Inflammatory macrophage treated with lipopolysaccharide for 4 hours (primary cell): ENCODE measurements around the gene DDX27.

Source experiments
- DNase-seq: peaks from one replicate; pipeline ENCODE4 v3.0.0-alpha.2; 2020

The DDX27 gene

DNA sequence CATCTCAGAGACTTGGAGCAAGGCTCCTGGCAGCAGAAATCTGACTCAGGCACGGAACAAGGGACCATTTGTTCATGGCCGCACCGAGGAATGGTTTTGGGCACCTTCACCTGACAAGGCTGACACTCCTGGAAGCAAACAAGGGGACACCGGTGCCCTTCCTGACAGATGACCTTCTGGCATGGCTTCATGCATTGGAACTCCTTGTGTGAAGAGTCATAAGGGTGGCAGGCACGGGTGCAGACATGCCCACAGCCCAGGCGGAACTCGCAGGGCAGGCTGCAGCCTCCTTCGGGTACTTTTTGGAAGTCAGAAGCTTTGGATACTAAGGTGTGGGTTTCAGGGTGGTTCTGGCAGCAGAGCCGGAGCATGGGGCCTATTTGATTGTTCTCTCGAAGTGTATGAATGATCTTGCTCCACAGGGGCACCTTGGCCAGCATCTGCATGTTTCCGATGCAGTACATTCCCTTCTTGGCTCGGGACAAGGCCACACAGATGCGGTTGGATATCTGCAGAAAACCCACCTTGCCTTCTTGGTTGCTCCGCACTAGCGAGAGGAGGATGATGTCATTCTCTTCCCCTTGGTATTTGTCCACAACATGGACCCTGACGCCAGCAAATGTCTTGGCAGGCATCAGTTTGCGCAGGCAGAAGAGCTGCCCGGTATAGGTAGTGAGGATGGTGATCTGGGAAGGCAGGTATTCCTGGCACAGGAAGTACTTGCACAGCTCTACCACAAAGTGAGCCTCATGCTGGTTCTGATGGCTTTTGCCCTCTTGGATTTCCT lies 29.9 kb downstream of the DDX27 start:
- no peak for DNase-seq

DNA sequence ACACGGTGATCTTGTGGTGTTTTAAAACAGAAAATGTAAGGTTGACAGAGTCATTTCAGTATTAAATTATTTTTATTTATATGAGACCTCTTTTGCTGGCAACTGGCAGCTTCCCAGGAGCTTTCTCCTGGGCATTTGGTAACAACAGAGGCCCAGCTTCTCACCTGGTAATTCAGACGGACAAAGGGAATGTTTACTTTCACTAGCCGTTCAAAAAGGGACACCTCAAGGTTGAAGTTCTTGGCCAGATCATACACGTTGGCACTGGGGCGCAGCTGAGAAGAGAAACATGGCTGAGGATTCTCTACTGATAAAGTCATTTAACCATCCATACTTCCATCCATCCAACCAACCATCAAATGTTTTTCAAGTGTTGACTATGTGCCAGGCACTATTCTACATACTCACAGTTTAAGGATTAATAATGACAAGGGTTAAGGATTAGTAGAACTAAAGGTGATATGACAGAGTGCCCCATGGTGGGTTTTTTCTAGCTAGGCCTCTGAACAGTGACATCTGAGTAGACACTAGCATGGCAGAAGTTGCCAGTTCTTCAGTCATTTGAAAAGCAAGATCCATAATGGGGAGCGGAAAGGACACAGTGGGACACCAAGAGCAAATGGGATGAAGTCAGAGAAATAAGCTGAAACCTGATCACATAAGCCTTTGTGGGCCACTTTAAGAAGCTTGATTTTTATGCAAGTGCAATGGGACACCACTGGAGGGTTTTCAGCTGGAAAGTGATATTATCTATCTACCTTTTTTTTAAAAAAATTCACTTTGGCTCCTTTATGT lies 33.5 kb downstream of the DDX27 start:
- no peak for DNase-seq

DNA sequence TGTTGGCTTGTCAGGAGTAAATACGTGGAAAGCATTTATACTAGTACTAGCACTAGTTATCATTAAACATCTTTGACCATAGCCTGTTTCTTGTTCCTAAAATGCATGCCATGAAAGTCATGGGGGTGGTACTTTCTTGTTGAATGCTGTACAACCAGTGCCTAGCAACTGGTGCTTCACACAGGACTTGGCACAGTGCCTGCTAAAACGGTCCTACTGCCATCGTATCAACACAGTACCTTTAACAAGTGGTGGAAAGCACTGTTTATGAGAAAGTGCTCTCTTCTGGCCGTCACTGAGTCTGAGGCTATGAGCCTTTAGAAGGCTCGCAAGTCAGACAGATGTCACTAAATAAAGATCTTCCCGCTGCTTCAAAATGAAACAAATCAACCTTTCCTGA lies 37.0 kb downstream of the DDX27 start:
- no peak for DNase-seq

DNA sequence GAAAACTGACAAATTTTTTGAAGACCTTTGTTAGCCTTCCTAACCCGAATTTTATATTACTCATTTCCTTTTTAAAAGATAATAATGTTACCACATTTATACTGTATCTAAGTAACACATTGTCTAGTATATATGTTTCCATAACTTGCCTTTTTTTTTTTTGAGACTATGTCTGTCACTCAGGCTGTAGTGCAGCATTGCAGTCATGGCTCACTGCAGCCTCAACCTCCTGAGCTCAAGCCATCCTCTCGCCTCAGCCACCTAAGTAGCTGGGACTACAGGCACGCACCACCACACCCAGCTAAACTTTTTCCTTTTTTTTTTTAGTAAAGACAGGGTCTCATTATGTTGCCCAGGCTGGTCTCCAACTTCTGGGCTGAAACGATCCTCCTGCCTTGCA lies 40.1 kb downstream of the DDX27 start:
- no peak for DNase-seq

DNA sequence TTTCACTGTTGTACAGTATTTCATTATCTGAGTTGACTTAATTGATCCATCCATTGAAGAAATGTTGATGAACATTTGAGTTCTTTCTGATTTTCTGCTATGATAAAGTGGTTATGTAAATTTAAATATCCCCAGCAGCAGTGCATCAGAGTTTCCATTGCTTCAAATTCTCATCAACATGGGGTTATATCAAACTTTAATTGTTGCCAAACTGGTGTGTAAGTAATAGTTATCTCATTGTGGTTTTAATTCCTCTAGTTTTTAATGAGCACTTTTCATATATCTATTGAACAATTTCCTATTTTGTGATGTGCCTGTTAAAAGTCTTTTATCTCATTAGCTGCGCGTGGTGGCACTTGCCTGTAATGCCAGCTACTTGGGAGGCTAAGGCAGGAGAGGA lies 40.6 kb downstream of the DDX27 start:
- no peak for DNase-seq

DNA sequence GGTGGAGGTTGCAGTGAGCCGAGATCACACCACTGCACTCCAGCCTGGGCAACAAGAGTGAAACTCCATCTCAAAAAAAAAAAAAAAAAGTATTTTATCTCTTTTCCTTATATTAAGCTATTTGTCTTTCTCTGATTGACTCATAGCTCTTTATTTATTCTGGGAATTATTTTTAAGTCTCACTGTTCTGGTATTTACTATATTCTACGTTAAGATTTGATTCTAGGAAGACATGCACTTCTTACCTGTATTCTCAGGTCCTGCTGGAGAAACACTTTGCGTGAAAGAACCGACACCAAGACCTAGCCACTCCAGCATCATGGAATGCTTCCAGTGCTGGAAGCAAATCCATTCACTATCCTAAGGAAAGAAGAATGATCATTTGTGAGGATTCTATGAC lies 41.0 kb downstream of the DDX27 start:
- DNase-seq, result no peak

DNA sequence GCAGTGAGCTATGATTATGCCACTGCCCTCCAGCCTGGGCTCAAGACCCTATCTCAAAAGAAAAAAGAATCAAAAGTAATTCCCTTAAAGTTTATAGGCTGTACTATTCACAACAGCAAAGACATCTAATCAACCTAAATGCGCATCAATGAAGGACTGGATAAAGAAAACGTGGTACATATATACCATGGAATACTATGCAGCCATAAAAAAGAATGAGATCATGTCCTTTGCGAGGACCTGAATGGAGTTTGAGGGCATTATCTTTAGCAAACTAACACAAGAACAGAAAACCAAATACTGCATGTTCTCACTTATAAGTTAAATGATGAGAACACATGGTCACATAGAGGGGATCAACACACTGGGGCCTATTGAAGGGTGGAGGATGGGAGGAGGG lies 42.0 kb downstream of the DDX27 start:
- no peak for DNase-seq

DNA sequence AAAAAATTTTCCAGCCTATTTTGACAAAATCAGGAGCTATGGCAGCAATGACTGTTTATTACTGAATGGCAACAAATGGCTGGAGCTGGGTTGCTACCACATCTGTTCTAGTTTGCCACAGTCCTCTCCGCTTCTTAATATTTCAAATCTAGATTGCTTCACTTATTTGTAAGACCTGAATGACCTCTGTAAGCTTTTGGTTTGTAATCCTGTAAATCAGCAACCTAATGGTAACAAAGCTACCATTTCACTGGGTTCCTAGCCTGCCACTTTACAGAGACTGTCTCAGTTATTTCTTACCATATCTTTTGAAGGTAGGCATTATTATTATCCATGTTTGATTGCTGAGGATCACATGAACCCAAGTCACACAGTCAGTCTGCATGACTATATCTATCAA lies 43.2 kb downstream of the DDX27 start:
- DNase-seq, result no peak

DNA sequence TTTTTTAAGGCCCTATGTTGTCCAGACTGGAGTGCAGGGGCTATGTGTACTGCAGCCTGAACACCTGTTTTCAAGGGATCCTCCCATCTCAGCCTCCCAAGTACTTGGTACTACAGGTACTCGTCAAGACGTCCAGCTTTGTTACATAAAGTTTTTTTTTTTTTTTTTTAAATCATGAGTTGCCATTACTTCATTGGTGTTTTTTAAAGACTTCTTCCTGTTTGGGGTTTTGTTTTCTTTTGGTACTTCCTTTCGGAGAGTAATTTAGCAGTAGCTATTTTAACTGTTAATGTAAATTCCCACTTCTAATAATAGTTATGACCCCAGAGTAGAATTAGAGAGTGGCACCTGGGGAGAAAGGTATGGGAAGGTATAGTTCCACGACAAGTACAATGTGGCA lies 48.1 kb downstream of the DDX27 start:
- DNase-seq, result peak; percentile 52

DNA sequence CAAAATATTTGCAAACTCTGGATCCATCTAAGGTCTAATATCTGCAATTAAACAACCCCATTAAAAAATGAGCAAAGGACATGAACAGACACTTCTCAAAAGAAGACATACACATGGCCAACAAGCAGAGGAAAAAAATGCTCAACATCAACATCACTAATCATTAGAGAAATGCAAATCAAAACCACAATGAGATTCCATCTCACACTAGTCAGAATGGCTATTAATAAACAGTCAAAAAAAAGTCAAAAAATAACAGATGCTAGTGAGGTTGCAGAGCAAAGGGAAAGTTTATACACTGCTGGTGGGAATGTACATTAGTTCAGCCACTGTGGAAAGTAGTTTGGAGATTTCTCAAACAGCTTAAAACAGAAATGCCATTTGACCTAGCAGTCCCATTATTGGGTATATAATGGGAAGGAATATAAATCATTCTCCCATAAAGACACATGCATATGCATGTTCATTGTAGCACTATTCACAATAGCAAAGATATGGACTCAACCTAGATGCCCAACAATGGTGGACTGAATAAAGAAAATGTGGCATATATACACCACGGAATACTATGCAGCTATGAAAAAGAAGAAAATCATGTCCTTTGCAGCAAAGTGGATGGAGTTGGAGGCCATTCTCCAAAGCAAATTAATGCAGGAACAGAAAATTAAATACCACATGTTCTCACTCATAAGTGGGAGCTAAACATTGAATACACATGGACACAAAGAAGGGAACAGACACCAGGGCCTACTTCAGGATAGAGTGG lies 49.6 kb downstream of the DDX27 start:
- DNase-seq, result no peak

DNA sequence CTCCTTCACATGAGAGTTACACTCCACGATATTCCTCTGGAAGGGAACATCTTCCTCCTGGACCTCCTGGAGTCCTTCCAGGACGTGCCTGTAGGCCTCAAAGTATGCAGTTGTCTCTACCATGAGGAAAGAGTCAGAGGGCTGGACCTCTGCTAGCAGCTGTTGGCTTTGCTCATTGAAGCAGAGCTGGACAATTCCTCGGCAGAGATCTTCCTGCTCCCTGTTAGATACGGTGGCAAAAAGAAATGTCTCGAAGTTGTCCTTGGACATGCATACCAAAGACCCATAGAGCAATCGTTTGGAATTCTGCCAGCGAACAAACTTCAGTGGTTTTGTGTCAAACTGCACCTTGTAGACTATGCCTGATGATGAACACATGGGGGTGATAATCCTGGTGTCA lies 51.0 kb downstream of the DDX27 start:
- DNase-seq, result no peak

DNA sequence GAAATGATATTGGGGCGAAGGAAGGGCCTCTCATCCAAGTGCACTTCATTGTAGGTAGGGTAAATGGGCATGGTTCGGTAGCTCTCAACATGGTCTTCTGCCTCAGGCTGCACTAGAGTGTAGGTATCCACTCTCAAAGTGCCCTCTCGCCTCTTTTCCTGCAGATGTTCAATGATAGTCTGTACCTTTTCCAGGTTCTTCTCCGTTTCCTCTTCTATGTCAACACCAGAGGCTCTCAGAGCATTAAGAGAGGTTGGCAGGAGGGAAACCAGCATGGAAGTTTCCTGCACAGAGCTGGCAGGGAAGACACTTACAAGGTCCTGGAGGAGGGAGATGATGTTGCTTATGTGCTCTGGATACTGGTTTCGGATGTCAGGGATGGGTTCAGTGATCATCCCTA lies 51.5 kb downstream of the DDX27 start:
- no peak for DNase-seq

DNA sequence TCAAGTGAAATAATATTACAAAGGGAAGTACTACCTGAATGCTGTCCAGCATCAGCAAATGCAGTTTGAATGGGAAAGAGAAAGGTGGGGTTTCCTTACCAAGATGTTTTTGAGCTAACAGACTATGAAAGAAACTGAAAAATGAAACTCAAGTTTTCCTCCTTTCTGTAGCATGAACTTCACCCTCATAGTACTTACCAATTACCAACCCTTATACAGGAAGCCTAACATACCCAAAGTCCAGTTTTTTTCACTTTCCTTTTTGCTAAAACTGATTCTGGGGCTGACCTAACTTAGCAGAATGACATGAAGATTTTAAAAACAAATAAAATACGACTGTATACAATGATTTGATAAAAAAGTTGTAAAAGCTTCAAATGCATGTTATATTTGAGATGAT lies 53.4 kb downstream of the DDX27 start:
- peak; percentile 64 for DNase-seq

DNA sequence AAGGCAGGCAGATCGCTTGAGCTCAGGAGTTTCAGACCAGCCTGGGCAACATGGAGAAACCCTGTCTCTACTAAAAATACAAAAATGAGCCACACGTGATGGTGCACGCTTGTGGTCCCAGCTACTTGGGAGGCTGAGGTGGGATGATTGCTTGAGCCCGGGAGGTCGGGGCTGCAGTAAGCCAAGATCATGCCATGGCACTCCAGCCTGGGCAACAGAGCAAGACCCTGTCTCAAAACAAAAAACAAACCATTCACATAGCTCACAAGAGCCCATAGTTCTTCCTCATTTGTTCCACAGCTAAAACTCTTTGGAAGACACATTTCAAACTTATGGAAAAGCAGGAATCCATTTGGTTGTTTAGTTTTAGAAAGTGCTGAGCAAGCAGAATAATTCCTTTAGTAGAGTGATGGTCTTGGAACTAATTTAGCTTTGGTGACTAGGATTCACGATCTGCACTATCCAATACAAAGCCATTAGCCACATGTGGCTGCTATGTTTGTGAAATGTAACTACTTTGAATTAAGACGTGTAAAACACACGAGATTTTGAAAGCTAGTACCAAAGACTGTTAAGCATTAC lies 54.6 kb downstream of the DDX27 start:
- DNase-seq, result no peak

DNA sequence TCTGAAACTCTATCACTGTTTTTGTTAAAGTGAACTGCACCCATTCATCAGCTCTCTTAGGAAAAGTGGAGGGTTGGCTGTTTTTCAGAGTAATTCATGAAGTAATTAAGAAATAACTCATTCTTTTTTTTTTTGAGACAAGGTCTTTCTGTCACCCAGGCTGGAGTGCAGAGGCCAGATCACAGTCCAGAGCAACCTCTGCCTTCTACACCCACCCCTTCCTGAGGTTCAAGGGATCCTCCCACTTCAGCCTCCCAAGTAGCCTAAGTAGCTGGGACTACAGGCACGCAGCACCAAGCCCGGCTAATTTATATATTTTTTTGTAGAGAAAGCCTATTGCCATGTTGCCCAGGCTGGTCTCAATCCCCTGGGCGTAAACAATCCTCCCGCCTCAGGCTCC lies 56.0 kb downstream of the DDX27 start:
- peak; percentile 36 for DNase-seq

DNA sequence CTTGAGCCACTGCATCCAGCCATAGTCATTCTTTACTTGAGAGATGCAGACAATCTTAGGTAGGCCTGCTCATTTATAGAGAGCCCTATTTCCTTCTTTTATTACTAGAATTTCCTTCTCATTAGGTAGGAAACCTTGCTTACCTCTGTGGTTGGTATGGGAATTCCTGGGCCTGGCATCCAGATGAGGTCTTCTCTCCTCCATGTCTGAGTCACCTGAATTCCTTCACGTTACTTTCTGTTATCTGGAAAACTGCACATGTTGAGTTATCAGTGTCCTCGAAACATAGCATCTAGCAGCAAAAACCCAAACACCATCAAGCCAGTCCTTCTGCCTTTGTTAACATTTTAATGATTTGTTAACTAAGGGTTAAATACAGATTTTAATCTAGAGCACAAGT lies 56.4 kb downstream of the DDX27 start:
- no peak for DNase-seq

DNA sequence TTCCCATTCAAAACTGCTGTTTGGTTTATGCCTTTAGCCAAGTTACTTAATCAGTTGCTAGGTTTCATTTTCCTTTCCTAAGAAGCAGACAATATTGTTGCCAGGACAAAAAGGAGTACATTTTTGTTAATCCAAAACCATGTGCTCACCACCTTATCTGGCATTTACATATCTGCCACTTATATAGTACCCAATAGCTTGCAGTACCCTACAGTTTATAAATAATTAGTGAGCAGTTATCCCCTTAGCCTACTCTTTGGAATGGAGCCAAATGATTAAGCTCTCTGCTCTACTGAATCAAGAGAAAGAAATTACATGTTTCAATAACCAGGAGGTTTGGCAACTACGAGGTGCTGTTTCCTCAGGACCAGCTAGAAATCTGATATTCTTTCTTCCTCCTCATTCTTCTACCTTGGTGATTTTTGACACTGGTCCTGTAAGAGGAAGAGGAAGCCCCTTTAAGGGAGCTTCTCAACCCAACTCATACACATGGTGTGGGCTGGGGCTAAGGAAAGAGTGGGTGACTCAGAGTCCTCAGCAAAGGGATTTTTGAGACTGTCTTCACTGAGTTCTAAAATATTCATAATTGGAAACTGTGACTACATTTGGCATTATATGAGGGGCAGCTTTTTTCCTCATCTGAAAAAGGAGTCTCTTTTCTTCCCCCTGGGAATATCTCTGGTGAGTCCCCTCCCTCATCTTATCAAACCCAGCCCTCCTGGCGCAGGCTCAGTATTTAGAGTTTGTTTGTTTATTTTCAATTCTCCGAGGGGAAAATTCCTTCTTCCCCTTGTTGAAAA lies 57.1 kb downstream of the DDX27 start:
- DNase-seq, result peak; percentile 92

DNA sequence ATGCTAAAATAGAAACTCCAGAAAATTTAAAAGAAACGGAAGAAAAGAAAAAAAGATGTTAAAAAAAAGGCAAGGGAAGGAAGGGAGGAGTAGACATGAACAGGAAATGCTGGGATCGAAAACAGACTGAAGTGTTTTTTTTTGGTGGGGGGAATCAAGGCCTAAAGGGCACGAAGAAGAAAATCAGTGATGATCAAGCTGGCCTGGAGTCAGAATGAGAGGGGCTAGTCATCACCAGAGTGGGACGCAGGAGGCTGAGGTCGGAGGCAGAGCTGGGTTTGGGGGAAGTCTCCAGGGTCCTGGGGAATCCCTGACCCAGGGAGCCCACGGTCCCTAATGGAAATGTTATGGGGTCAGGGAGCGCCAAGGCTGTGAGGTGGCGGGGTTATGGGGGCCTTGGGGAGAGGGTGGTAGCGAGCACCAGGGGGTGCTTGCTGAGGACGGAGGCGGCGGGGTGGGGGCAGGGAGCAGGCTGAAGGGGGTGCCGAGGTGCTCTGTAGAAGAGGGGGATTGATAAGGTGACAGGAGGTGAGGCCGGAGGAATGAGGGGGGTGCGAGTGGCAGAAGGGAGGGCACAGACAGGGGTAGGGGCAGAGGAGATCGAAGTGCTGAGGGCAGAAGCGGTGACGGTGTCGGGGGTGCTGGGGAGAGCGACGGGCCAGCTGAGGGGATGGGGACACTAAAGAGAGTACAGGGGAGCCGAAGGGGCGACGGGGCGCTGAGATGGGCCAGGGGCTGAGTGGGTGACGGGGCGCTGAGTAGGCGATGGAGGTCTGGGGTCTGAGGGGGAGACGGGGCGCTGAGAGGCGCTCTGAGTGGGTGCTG lies 58.0 kb downstream of the DDX27 start:
- DNase-seq, result peak; percentile 67

DNA sequence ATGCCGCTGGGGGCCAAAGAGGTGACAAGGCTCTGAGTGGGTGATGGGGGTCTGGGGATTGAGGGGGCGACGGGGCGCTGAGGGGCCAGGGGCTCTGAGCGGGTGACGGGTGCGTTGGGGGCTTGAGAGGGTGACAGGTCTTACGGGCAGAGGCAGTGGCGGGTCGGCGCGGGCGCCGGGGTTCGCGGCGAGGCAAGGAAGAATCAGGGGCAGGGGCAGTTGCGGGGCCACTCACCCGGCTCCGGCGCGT lies 58.5 kb downstream of the DDX27 start:
- DNase-seq, result no peak

DNA sequence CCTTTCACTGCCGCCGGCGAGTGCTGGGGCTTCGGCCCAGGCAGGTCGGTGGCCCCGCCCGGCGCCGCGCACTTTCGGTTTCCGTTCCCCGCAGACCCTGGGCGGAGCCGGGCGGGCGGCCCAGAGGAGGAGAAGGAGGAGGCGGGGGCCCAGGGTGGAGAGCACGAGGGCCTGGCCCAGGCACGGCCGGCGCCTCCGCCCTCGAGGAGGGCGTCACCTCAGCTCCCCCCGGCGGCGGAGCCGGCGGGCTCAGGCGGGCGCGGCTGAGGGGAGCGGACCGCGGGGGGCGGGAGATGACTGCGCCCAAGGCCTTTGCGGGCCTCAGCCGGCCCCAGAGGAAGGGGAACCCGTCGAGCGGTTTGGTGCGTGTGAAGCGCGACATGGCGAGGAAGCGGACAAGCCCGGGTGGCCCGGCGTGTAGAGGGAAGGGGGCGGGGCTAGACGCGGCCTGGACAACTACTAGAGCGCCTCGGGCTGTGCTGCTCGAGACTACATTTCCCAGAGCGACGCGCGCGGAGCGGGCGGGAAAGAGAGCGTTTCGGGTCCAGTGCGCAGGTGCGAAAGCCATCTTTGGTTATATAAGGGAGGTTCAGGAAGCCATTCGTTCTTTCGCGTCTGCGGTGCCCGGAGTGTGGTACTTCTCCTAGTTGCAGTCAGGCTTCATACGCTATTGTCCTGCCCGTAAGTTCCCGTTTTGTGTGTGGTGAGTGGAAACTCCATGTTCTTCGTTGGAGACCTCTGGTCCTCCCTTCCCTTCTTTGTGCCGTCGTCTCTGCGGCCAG lies 59.0 kb downstream of the DDX27 start, which contains the start of gene ZNFX1:
Gene ZNFX1, minus strand, starts transcription at position 22 of the 782 bp plus-strand sequence. CDS start 2,218 bp downstream, outside the sequence.
- DNase-seq, result peak; percentile 99
